Stimulated activated naive CD8-positive, alpha-beta T cell treated with anti-CD3 and anti-CD28 coated beads, Interleukin-15, Interleukin-2, amounts not matched to agents 100 U/mL and 50 U/mL, for 24 hours (primary cell): ENCODE results near the gene CXorf58.
"Not testable (repeated sequence)": the region's sequence is repeated elsewhere in the genome, so short reads cannot be mapped to it uniquely, and the experiment has no call there.

Experiments used
- ATAC-seq: fragments of 150-1000 bp; cut with Tn5 transposase; one replicate; pipeline ENCODE4 v1.10.0; 2021
- DNase-seq: peaks from one replicate; pipeline ENCODE4 v3.0.0; 2021

The CXorf58 gene

DNA sequence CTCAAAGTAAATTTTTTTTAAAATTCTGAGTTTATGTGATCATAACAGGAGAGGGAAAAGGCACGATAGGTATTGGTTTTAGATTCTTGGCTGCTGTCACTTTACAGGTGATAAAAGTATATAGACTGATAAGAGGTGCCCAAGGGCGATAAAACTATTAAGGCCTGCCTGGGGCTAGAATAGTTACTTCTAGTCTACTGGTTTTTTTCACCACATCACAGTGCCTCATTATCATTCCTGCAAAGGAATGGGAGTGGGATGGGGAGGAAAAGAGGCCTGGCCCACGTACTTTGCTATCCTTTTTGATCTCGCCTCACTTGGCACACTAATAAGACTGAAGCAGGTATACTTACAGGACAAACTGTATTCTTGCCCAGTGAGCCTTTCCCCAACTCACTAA is 46.6 kb downstream of the CXorf58 start:
- no peak for ATAC-seq
- no peak for DNase-seq

DNA sequence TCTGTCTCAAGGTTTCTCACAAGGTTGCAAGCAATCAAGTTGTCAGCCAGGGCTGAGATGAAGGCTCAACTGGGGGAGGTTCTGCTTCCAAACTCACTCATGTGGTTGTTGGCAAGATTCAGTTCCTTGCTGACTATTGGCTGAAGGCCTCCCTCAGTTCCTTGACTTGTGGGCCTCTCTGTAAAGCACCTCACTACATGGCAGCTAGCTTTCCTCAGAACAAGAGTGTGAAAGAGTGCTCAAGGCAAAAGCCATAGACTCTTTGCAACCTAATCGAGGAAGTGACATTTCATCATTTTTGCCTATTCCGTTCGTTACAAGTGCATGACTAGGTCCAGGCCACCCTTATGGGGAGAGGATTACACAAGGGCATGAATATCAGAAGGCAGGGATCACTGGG is 52.0 kb downstream of the CXorf58 start:
- DNase-seq (no peak), ATAC-seq (no peak)

DNA sequence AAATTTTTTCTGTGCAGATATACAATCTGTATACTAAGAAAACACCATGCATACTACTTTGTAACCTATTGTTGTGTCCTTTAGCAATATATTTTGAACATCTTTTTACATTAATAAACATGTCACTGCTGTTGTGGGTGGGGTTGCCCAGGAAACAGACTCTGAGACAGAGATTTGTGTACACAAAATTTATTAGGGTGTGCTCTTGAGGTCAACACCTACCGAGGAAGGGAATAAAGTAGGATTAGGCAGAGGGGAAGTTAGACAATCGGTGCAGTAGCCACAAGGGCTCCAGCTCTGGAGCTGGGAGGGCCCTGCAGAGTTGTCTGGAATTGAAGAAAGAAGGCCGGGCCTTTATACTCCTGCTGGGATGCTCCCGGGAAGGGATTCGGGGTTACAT is 56.4 kb downstream of the CXorf58 start:
- ATAC-seq (no peak), DNase-seq (no peak)

DNA sequence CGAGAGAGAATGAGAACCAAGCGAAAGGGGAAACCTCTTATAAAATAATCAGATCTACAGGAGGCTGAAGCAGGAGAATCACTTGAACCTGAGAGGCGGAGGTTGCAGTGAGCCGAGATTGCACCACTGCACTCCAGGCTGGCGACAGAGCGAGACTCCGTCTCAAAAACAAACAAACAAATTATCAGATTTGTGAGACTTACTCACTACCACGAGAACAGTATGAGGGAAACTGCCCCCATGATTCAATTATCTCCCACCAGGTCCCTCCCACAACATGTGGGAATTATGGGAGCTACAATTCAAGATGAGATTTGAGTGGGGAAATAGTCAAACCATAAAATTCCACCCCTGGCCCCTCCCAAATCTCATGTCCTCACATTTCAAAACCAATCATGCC is 57.8 kb downstream of the CXorf58 start:
- ATAC-seq, DNase-seq: not testable (repeated sequence)

DNA sequence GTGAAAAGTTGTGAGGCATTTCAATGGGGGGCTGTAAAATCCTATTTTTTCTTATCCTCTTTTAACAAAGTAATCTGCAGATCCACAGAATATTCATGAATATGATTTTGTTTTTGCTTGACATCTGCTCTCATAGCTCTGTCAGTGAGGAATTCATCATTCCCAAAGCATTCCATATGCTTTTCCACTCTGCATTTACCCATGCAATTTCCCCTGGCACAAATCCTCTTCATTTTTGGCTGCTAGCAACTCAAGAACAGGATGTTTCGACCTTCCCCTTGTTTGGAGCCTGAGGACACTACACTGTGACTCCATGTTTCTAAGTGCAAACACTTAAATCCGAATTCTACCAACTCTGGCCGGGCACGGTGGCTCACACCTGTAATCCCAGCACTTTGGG is 70.7 kb downstream of the CXorf58 start:
- ATAC-seq (no peak), DNase-seq (no peak)

DNA sequence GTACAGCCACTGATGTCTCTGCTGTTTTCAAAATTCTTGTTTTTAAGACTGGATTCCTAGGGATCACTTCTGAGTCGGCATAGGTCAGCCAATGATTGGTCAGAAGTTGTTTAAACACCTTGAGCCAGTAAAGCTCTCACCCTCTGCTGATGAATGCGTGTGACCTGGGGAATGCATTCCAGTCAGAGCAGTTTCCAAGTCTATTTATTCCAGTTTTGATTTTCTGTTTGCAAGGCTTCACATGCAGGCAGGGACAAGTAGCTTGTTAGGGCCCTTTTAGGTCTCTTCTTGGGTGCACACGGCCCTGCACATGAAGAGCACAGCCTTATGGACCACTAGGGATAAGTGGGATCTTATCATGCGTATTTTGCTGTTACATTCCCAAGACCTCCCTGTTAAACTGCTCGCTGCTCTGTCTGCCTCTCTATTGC is 72.2 kb downstream of the CXorf58 start:
- DNase-seq, result no peak
- ATAC-seq, result no peak

DNA sequence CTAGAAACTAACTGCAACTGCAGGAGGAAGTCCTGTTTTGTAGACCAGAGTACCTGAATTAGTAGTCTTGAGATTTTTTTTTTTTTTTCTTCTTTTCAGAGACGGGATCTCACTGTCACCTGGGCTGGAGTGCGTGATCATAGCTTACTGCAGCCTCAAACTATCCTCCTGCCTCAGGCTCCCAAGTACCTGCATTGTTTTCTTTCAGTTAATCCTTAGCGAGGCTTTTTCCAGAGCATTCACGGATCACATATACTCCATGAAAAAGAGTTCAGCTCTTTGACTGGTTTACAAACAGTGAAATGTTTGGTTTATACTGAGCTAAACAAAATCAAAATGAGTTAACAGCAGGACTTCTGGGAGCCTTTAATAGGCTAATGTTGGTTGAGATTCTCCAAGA is 73.4 kb downstream of the CXorf58 start:
- no peak for DNase-seq
- ATAC-seq, result no peak

DNA sequence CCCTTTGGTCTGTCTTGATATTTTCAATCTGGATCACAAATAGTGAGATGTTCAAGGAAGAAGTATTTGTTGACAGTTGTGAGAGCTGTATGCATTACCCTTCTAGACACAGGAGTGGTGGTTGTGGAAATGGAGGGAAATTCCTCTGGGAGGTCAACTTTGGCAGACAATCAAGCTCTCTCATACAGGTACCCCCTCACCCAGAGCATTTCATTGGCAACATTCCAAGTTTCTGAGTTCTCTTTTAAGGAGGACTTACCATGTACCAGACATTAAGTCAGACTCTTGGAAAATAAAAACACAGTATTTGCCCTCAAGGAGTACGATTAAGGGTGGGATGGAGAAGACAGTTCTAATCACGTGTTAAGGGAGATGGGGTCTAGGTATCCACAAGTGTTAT is 73.9 kb downstream of the CXorf58 start:
- DNase-seq, result no peak
- no peak for ATAC-seq

DNA sequence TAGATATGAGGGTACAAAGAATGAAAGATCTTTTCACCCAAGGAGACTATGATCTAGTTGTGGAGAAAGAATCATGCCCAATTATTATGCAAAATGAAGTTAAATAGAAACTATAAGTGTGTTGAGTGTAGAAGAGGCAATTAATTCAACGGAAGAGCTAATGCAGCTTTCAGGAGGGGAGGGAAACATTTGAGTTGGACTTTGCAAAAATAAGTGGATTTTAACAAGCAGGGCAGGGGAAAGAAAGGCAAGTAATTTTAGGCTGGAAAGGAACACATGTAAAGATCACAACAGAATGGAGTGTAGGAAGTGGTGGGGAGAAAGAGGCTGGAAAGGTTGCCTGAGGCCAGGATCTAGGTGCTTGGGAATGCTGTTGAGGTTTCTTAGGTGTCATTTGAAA is 75.1 kb downstream of the CXorf58 start:
- DNase-seq (no peak), ATAC-seq (no peak)
